H9 (cell line): ENCODE results near the gene FAM43A. TPM values are rescaled to one million over a fixed set of nuclear protein-coding genes. Genes with fewer than 3 reads are reported as not detected.

Experiments
- DNase-seq: peaks from one replicate; pipeline ENCODE4 v3.0.0-alpha.2; 2017
- H2AFZ ChIP-seq: one replicate; pipeline ENCODE4 v1.6.1; 2013; ENCODE audit warnings: mild to moderate bottlenecking, low read length, control low read depth, moderate library complexity
- H2AK5ac ChIP-seq: 2 replicates; pipeline ENCODE4 v1.6.1; 2013; ENCODE audit warnings: low read length, control low read depth, mixed read lengths; ENCODE audit not compliant: insufficient read length
- H2BK120ac ChIP-seq: one replicate; pipeline ENCODE4 v1.6.1; 2013; ENCODE audit warnings: low read depth, mild to moderate bottlenecking, low read length, control low read depth, inconsistent platforms; ENCODE audit not compliant: poor library complexity, severe bottlenecking
- H2BK12ac ChIP-seq: 2 replicates; pipeline ENCODE4 v1.6.1; 2013; ENCODE audit warnings: low read length, control low read depth, mixed read lengths, low read depth; ENCODE audit not compliant: insufficient read length
- H2BK15ac ChIP-seq: 2 replicates; pipeline ENCODE4 v1.6.1; 2013; ENCODE audit warnings: low read depth, low read length, control low read depth
- H2BK20ac ChIP-seq: one replicate; pipeline ENCODE4 v1.6.1; 2013; ENCODE audit warnings: low read depth, mild to moderate bottlenecking, low read length, control low read depth, inconsistent platforms; ENCODE audit not compliant: poor library complexity, severe bottlenecking
- H2BK5ac ChIP-seq: 2 replicates; pipeline ENCODE4 v1.6.1; 2013; ENCODE audit warnings: low read length, control low read depth, mixed read lengths; ENCODE audit not compliant: insufficient read length
- H3K14ac ChIP-seq: 2 replicates; pipeline ENCODE4 v1.6.1; 2013; ENCODE audit warnings: low read length, control low read depth; ENCODE audit not compliant: insufficient read depth
- H3K18ac ChIP-seq: 2 replicates; pipeline ENCODE4 v1.6.1; 2013; ENCODE audit warnings: low read depth, mild to moderate bottlenecking, mixed read lengths, low read length, control low read depth; ENCODE audit not compliant: insufficient read length
- H3K23ac ChIP-seq: 2 replicates; pipeline ENCODE4 v1.6.1; 2013; ENCODE audit warnings: low read length, control low read depth, mixed read lengths, low read depth; ENCODE audit not compliant: insufficient read length
- H3K23me2 ChIP-seq: 2 replicates; pipeline ENCODE4 v1.6.1; 2013; ENCODE audit warnings: low read depth, mild to moderate bottlenecking, mixed read lengths, low read length, control low read depth; ENCODE audit not compliant: insufficient read length, poor library complexity, severe bottlenecking
- H3K27ac ChIP-seq: 2 replicates; pipeline ENCODE4 v1.5.1; 2013; ENCODE audit warnings: low read length, control low read depth, mixed read lengths, low read depth; ENCODE audit not compliant: insufficient read length
- H3K27me3 ChIP-seq: 2 replicates; pipeline ENCODE4 v1.6.1; 2013; ENCODE audit warnings: low read length, control low read depth, inconsistent platforms; ENCODE audit not compliant: insufficient read depth
- H3K4ac ChIP-seq: 2 replicates; pipeline ENCODE4 v1.6.1; 2013; ENCODE audit warnings: low read depth, mild to moderate bottlenecking, control low read depth, inconsistent platforms, low read length, moderate library complexity
- H3K4me1 ChIP-seq: 2 replicates; pipeline ENCODE4 v1.6.1; 2013; ENCODE audit warnings: low read length, control low read depth, inconsistent platforms; ENCODE audit not compliant: insufficient read depth
- H3K4me2 ChIP-seq: 2 replicates; pipeline ENCODE4 v1.6.1; 2013; ENCODE audit warnings: low read length, control low read depth, mixed read lengths; ENCODE audit not compliant: insufficient read length, insufficient read depth
- H3K56ac ChIP-seq: 2 replicates; pipeline ENCODE4 v1.6.1; 2013; ENCODE audit warnings: low read depth, mild to moderate bottlenecking, mixed read lengths, low read length, control low read depth; ENCODE audit not compliant: insufficient read length
- H3K79me1 ChIP-seq: 2 replicates; pipeline ENCODE4 v1.6.1; 2013; ENCODE audit warnings: low read depth, mild to moderate bottlenecking, moderate library complexity, low read length, control low read depth, inconsistent platforms; ENCODE audit not compliant: insufficient read depth, poor library complexity, severe bottlenecking
- H3K79me2 ChIP-seq: 2 replicates; pipeline ENCODE4 v1.6.1; 2013; ENCODE audit warnings: low read length, control low read depth, inconsistent platforms; ENCODE audit not compliant: insufficient read depth
- H3K9ac ChIP-seq: 2 replicates; pipeline ENCODE4 v1.6.1; 2013; ENCODE audit warnings: low read length, control low read depth, mixed read lengths; ENCODE audit not compliant: insufficient read length; ENCODE audit errors: extremely low read depth
- H3K9me3 ChIP-seq: one replicate; pipeline ENCODE4 v1.6.1; 2013; ENCODE audit warnings: low read depth, low read length, inconsistent platforms; ENCODE audit not compliant: control insufficient read depth
- H3T11ph ChIP-seq: one replicate; pipeline ENCODE4 v1.6.1; 2013; ENCODE audit warnings: mild to moderate bottlenecking, low read length, control low read depth, inconsistent platforms
- H4K20me1 ChIP-seq: one replicate; pipeline ENCODE4 v1.6.1; 2013; ENCODE audit not compliant: control insufficient read depth, insufficient read length, insufficient read depth
- H4K5ac ChIP-seq: 2 replicates; pipeline ENCODE4 v1.6.1; 2013; ENCODE audit warnings: low read depth, mild to moderate bottlenecking, mixed read lengths, low read length, control low read depth; ENCODE audit not compliant: insufficient read length
- H4K8ac ChIP-seq: replicated peaks from 2 replicates; pipeline ENCODE4 v1.6.1; 2013; ENCODE audit warnings: low read length, control low read depth, mixed read lengths, low read depth; ENCODE audit not compliant: insufficient read length
- H4K91ac ChIP-seq: 2 replicates; pipeline ENCODE4 v1.6.1; 2013; ENCODE audit warnings: low read depth, mild to moderate bottlenecking, moderate library complexity, mixed read lengths, low read length, control low read depth; ENCODE audit not compliant: insufficient read length
- H3K27ac Mint-ChIP-seq, 3 experiments: 2 replicates in 2 of 3; 3 replicates in 1 of 3; pipeline ENCODE4 v1.8.0; 2020 to 2021; ENCODE audit warnings: mixed read lengths in 3 of 3, mild to moderate bottlenecking in 1 of 3, moderate library complexity in 1 of 3
- H3K27me3 Mint-ChIP-seq: 2 replicates; pipeline ENCODE4 v1.8.0; 2021; ENCODE audit warnings: low read depth, mild to moderate bottlenecking, moderate library complexity, mixed read lengths
- H3K36me3 Mint-ChIP-seq, 3 experiments: 2 replicates in 2 of 3; 3 replicates in 1 of 3; pipeline ENCODE4 v1.8.0; 2020 to 2021; ENCODE audit warnings: low read depth in 3 of 3, mixed read lengths in 3 of 3; ENCODE audit not compliant: insufficient read depth in 1 of 3
- H3K4me1 Mint-ChIP-seq, 2 experiments: 2 replicates each; pipeline ENCODE4 v1.8.0; 2020; ENCODE audit warnings: mixed read lengths in 2 of 2
- H3K4me3 Mint-ChIP-seq, 2 experiments: 2 replicates in 1 of 2; 3 replicates in 1 of 2; pipeline ENCODE4 v1.8.0; 2020 to 2021; ENCODE audit warnings: mild to moderate bottlenecking in 2 of 2, mixed read lengths in 2 of 2, moderate library complexity in 1 of 2
- H3K9me3 Mint-ChIP-seq, 2 experiments: 2 replicates in 1 of 2; 3 replicates in 1 of 2; pipeline ENCODE4 v1.8.0; 2020; ENCODE audit warnings: mild to moderate bottlenecking in 2 of 2, mixed read lengths in 2 of 2, moderate library complexity in 1 of 2
- CTCF ChIP-seq: fragments of 200-600 bp; sonication (generic); conservative IDR thresholded peaks from 3 replicates; pipeline ENCODE4 v1.8.0; 2021; ENCODE audit warnings: antibody characterized with exemption, mild to moderate bottlenecking
- WGBS: extraction: QIAGEN DNeasy Blood & Tissue Kit; methylation state at CpG from one replicate; pipeline ENCODE4 v1.1.7; 2013; ENCODE audit warnings: missing lambda C conversion rate, low lambda C conversion rate, mixed read lengths; ENCODE audit not compliant: insufficient read length; ENCODE audit errors: extremely low coverage; 5-methylcytosine and 5-hydroxymethylcytosine counted together
- total RNA-seq: library from RNA; stranded (reverse); gene quantifications from 2 replicates; pipeline ENCODE4 v1.2.1, GENCODE V29; 2021

The FAM43A gene
- total RNA-seq, 1 experiment from 2014 or later, result 2.7 TPM

GRCh38 chr3:194732617-194733016 lies 46.9 kb downstream of the FAM43A start:
- Histone ChIP-seq H2BK20ac (no peak overlapping the region), H4K20me1 (no peaks in the 10 kb centered on the region), H2BK12ac (no peak overlapping the region), H2AFZ (no peak overlapping the region), H3K4ac (no peak overlapping the region), H2BK5ac (no peak overlapping the region), H3K79me2 (no peaks in the 10 kb centered on the region), H2BK120ac (no peak overlapping the region), H3K14ac (no peak overlapping the region), H2AK5ac (no peak overlapping the region), H3T11ph (no peak overlapping the region), H4K8ac (no peak overlapping the region), H3K23me2 (no peaks in the 10 kb centered on the region), H3K9me3 (no peaks in the 10 kb centered on the region), H3K23ac (no peak overlapping the region), H2BK15ac (no peak overlapping the region), H3K79me1 (no peaks in the 10 kb centered on the region), H4K91ac (no peak overlapping the region), H3K9ac (no peak overlapping the region), H3K27ac (no peak overlapping the region), H3K18ac (no peak overlapping the region), H3K4me2 (no peak overlapping the region), H3K56ac (no peak overlapping the region), H4K5ac (no peak overlapping the region), H3K27me3 (no peaks in the 10 kb centered on the region), H3K4me1 (no peaks in the 10 kb centered on the region)
- H3K4me3 Mint-ChIP-seq, result no peak overlapping the region
- peaks cover 6% of the 10 kb centered on the region for H3K27me3 Mint-ChIP-seq
- no peak overlapping the region for H3K27ac Mint-ChIP-seq
- H3K4me1 Mint-ChIP-seq, result peaks cover 28 to 30% of the 10 kb centered on the region in 2 experiments
- H3K9me3 Mint-ChIP-seq, result peaks cover 2 to 8% of the 10 kb centered on the region in 2 experiments; a peak in 3 of 5 replicates
- no CpG with 5 or more reads among the region's 4 CpGs for WGBS
- TF ChIP-seq CTCF, result no peak
- DNase-seq, result no peak
- peaks cover 0 to 2% (median 0%) of the 10 kb centered on the region in 3 experiments; a peak in 1 of 7 replicates for H3K36me3 Mint-ChIP-seq
